ENCODE data around the gene GSK3B.
"Not testable (repeated sequence)": the region's sequence is repeated elsewhere in the genome, so short reads cannot be mapped to it uniquely, and the experiment has no call there.

Gene GSK3B

GRCh38 chr3:119924111-119925094 is 169.8 kb downstream of the GSK3B start:
- DNase-seq = no peak

- DNase-seq = no peak
Observed at GRCh38 chr3:119918992-119919933, 175.0 kb downstream of the GSK3B start.

DNA sequence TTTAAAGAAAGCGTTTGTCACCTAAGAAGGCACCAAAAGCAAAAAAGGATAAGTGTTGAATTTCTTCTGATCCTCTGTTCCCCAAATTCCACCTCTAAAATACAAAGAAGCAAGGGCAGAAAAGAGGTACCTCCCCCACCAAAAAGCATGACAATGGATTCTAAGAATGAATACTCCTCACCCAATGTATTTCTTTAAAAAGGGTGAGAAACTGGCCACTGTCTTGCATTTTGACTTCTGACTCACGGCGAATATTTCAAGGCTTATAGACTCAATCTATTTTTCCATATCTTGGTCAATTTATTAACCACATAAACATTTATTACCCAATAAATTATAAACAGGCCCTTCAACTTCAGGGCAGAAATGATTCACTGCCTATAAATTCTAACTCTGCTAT is 181.2 kb downstream of the GSK3B start:
- no peak for DNase-seq

DNA sequence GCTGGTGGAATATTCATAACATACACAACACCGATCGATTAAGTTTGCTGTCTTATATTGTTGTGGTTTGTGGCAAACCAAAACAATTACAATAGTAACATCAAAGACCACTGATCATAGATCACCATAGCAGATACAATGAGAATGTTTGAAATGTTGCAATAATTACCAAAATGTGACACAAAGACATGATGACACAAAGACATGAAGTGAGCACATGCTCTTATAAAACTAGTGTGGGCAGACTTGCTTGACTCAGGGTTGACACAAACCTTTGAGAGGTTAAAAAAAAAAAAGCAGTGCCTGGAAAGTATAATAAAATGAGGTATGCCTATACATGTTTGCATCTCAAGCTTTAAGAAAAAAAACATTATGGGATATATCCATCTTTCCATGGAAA is 182.0 kb downstream of the GSK3B start:
- no peak for DNase-seq

- DNase-seq = no peak
Observed at GRCh38 chr3:119911748-119912147, 182.5 kb downstream of the GSK3B start.

DNA sequence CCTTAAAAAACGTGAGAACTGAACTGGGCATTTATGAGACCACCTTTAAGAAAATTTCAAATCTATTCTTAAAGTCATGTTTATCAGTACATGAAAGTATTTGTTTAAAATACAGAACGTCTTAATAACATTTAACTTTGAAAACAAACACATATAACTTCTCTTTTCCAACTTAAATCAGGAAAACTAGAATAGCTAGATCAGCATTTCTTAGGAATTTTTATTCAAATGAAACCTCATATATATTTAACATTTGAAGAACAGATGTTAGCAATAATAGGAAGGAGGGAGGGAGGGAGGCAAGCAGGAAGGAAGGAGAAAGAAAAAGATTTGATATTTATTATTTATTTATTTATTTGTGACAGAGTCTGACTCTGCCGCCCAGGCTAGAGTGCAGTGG is 192.2 kb downstream of the GSK3B start:
- DNase-seq = no peak

DNA sequence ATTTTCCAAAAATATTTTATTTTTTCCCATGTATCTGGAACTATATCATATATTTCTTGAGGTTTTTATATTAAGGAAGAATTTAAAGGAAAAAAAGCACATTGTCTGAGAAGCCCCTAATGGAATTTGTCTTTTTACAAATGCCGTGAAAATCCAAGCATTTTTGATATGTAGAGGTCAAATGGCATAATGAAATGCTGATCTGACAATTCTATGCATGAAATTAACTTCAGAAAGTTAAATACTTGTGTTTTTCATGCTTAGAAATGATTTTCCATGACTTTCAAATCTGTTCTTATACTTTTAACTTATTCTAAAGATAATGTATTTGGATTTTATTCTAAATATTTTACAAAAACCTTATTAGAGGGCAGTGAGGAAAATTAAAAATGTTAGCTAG is 193.1 kb downstream of the GSK3B start:
- DNase-seq = no peak

- no peak for DNase-seq
Observed at GRCh38 chr3:119899192-119899511, 195.1 kb downstream of the GSK3B start.

- DNase-seq = no peak
Observed at GRCh38 chr3:119898478-119899191, 195.6 kb downstream of the GSK3B start.

DNA sequence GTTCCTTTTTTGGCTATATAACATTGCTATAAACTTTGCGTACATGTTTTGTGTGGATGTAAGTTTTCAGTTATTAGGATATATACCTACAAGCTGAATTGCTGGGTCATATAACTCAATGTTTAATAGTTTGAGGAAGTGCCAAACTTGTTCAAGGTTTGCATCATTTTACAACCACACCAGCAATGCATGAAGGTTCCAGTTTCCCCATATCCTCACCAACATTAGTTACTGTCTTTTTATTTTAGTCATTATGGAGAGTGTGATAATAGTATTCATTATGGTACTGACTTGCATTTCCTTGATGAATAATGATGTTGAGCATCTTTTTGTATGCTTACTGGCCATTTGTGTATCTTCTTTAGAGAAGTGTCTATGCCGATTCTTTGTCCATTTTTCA is 200.1 kb downstream of the GSK3B start:
- no peak for DNase-seq

DNA sequence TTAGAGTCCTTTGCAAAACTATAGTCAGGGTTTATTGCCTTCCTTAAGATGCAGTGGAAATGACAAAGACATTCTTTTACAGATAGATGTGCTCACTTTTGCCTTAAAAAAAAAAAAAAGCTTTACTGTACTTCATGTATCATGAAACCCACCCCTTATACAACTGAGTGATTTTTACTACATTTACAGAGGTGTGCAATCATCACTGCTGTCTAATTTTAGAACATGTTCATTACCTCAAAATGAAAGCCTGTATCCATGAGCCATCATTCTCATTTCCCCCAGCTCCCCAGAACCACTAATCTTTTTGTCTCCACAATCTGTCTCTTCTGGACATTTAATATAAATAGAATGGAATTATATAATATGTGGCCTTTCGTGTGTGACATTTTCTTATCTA is 200.5 kb downstream of the GSK3B start:
- DNase-seq = no peak

DNA sequence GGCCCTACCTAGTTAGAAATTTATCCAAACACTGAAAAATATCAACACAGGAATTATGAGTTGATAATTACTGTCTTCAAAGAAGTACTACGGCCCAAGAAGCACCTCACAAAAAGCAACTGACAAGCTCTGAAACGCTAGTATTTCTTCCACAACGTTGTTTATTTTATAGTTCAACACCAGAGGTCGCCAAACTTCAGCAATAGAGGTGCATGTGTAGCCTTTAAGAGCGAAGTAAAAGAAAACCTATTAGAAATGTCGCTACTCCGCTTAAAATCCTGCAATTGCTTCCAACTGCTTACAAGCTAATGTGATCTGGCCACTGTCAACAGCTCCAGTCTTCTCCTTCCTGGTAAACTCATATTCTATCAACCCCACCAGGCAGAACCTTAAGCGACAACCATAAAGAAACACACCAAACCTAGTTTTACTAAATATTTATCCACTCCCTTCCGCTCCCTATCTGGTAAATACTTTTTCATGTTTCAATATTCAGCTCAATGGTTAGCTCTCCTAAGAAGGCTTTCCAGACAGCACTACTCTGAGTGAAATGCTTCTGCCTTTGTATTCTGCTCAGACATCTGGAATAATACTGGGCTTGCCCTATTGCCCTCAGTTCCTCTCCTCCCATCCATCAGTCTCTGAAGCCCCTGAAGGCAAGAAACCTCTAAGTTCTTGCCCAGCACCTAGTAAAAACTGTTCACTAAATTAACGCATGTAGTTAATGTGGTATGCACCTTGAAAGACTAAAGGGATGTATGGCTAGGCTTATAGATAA is 202.1 kb downstream of the GSK3B start:
- DNase-seq = no peak

- DNase-seq = not testable (repeated sequence)
Observed at GRCh38 chr3:119888681-119889080, 205.6 kb downstream of the GSK3B start.

DNA sequence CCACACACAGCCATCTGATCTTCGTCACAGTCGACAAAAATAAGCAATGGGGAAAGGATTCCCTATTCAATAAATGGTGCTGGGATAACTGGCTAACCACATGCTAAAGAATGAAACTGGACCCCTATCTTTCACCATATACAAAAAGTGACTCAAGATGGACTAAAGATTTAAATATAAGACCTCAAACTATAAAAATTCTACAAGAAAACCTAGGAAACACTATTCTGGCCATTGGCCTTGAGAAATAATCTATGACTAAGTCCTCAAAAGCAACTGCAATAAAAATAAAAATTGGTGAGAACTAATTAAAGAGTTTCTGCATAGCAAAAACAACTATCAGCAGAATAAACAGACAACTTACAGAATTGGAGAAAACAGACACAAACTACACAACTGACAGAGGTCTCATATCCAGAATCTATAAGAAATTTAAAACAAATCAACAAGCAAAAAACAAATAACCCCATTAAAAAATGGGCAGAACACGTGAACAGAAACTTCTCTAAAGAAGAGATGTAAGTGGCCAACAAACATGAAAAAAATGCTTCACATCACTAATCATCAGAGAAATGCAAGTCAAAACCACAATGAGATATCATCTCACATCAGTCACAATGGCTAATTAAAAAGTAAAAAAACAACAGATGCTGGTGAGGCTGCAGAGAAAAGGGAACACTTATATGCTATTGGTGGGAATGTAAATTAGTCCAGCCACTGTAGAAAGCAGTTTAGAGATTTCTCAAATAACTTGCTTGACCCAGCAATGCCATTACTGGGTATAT is 208.3 kb downstream of the GSK3B start:
- no peak for DNase-seq

DNA sequence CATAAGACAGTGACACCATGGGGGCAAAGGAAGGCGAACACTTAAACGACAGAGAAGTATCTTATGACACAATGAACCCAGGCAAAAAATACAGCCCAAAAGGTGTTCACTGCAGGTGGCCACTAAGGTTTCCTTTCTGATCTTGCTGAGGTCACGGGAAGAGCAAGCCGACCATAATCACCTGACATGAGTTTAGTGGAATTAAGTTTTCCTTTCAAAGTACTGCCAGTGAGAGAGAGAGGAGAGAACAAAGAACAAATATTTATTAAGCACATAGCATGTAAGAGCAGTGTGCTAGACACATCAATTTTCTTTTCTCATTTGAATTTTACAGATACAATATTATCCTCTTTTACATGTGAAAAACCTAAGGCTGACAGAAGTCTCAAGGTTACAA is 210.1 kb downstream of the GSK3B start:
- no peak for DNase-seq

GRCh38 chr3:119883461-119884160 is 210.6 kb downstream of the GSK3B start:
- DNase-seq = no peak

DNA sequence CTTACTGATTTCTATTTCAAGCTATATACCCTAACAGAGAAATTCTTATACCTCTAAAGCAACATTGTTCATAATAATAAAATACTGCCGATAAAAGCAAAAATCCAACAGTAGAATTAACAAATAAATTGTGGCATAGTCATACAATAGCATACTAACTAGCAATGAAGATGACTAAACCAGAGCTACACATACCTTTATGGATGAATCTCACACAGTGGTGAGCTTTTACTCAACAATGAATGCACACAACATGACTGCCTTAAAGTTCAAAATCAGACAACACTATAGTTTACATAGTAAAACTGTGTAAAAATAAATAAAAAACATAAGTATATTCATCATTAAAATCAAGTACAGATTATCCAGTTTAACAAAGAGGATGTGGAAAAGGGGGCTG is 213.3 kb downstream of the GSK3B start:
- no peak for DNase-seq

- no peak for DNase-seq
Observed at GRCh38 chr3:119873646-119874045, 220.6 kb downstream of the GSK3B start.

- DNase-seq = no peak
Observed at GRCh38 chr3:119872773-119873172, 221.5 kb downstream of the GSK3B start.

GRCh38 chr3:119871571-119871970 is 222.7 kb downstream of the GSK3B start:
- DNase-seq = no peak

- no peak for DNase-seq
Observed at GRCh38 chr3:119870512-119870911, 223.7 kb downstream of the GSK3B start.

Measured in activated effector memory CD4-positive, alpha-beta T cell treated with Interleukin-2 at 50 U/mL for 16 hours (primary cell).